ENCODE results near the gene CNIH1.
A peak's percentile ranks its signal among the peaks of the same experiment; 100 is the strongest.
"Not testable (repeated sequence)": the region's sequence is repeated elsewhere in the genome, so short reads cannot be mapped to it uniquely, and the experiment has no call there.

The CNIH1 gene

DNA sequence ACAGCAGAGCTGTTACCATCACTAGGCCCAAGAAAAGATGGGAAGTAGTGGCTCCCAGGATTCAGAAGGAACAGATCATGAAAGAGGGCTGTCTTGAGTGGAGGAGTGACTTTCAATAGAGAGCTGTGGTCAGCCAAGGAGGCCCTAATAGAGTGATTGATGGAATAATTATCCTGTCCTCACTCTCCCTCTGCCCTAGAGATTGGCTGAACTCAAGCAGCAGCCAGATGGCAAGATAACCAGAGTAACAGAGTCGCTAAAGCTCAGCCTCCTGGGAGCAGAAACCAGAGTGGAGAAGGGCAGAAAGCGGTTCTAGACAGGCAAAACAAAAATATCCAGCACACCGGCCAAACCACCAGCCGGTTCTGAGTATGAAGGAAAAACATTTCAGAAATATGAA is 24.5 kb upstream of the CNIH1 start:
- DNase-seq, result no peak

DNA sequence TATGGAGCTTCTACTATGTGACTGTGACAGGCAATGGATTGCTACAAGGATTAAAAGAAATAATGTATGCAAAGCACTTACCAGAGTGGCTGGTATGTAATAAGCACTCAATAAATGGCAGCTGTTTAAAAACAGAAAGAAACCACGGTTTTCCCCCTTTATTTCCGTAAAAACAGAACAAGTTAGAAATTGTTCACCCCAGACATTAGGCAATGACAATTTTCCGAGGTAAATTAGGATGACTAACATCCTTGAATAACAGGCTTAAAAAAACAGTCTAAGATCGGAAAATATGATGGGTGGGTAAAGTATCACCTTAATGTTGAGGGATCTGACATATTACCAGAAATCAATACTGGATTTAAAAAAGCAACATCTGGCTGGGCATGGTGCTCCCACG is 20.9 kb upstream of the CNIH1 start:
- no peak for DNase-seq

DNA sequence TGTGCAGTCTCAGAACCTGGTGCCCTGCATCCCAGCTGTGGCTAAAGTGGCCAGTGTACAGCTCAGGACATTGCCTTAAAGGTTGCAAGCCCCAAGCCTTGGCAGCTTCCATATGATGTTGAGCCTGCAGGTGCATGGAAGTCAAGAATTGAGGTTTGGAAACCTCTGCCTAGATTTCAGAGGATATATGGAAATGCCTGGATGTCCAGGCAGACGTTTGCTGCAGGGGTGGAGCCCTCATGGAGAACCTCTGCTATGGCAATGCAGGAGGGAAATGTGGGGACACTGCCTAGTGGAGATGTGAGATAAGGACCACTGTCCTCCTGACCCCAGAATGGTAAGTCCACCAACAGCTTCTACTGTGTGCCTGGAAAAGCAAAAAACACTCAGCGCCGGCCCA is 17.9 kb upstream of the CNIH1 start:
- no peak for DNase-seq

DNA sequence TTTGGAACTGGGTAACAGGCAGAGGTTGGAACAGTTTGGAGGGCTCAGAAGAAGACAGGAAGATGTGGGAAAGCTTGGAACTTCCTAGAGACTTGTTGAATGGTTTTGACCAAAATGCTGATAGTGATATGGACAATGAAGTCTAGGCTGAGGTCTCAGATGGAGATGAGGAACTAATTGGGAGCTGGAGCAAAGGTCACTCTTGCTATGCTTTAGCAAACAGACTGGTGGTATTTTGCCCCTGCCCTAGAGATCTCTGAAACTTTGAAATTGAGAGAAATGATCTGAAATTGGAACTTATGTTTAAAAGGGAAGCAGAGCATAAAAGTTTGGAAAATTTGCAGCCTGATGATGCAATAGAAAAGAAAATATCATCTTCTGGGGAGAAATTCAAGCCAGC is 17.4 kb upstream of the CNIH1 start:
- not testable (repeated sequence) for DNase-seq

DNA sequence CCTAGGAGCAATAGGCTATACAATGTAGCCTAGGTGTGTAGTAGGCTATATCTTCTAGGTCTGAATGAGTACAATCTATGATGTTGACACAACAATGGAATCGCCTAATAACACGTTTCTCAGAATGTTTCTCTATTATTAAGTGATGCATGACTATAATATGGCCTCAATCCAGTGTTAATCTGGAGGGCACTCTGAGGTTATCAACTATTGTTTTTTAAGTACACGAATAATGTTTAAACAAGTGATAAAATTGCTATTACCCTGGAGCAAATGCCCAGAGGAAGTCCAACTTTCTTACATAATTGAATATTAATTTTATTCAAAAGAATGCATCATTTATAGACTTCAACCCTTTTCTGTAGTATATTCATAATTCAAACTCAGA is 16.4 kb upstream of the CNIH1 start:
- DNase-seq, result no peak

DNA sequence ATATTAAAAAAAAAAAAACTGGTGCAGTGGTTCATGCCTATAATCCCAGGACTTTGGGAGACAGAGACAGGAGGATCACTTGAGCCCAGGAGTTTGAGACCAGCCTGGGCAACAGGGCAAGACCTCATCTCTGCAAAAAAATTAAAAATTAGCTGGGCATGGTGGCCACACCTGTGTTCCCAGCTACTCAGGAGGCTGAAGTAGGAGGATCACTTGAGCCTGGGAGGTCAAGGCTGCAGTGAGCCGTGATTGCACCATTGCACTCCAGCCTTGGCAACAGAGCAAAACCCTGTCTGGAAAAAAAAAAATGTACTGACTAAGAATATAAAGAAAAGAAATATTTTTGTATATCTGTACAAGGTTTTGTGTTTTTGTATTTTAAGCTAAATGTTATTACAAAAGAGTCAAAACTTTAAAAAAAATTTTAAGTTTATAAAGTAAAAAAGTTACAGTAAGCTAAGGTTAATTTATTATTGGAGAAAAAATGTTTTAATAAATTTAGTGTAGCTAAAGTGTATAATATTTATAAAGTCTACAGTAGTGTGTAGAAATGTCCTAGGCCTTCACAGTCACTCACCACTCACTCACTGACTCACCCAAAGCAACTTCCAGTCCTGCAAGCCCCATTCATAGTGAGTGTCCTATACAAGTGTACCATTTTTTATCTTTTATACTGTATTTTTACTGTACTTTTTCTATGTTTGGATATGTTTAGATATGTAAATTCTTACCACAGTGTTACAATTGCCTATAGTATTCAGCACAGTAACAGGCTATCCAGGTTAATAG is 15.8 kb upstream of the CNIH1 start:
- DNase-seq, result not testable (repeated sequence)

DNA sequence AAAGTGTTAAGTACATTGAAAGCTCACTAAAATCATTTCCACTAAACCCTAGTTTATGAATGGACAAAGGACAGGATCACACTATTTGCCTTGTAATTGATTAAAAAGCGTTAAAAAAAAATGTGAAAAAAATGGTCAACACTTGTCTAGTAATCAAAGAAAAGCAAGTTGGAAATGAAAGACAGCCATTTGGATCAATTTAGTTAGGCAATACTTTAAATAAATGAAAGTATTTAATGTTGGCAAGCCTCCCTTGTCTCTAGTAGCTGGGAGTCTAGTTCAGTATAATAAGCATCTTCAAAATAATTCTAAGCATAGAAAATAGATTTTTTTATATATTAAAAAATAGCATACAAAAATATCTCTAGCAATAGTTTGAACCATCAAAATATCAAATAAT is 14.2 kb upstream of the CNIH1 start:
- DNase-seq, result no peak

DNA sequence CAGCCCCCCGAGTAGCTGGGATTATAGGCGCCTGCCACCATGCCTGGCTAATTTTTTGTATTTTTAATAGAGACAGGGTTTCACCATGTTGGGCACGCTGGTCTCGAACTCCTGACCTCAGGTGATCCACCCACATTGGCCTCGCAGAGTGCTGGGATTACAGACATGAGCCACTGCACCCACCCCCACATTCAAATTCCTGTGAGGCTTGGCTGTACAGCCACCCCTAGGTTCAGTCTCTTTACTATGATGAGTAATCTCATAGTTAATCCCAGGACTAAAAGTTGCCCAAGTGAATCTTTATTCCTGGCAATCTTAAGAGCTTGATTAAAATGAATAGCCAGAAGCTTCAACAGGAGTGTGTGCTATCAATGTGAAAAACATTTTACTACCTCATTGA is 12.8 kb upstream of the CNIH1 start:
- not testable (repeated sequence) for DNase-seq

DNA sequence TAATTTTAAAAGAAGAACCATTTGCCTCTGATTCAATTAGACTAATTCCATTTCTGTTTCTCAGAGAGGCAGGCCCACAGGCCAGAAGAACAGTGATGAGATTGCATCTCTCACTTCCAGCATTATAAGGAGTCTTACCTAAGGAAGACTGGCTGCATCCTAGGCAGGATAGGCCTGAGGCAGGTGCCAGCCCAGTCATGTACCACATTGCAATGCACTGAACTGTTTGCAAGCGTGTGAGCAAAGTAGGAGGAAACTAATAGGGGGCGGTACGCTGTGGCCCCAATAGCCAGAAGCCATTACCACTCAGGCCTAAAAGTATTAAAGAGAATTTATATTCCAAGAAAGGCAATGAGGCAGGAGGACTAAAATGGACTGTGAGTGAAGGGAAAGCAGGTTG is 12.1 kb upstream of the CNIH1 start:
- no peak for DNase-seq

DNA sequence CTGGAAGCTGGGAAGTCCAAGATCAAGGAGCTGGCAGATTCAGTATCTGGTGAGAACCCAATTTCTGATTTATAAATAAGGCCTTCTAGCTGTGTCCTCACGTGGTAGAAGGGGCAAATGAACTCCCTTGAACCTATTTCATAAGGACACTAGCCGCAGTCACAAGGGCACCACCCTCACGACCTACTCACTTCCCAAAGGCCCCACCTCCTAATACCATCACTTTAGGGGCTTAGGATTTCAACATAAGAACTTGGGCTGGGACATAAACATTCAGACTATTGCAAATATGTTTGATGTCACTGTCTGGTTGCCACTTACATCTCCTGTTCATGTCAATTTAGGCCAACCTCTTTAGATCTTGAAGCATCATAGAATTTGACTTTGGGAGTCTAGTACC is 10.8 kb upstream of the CNIH1 start:
- no peak for DNase-seq

DNA sequence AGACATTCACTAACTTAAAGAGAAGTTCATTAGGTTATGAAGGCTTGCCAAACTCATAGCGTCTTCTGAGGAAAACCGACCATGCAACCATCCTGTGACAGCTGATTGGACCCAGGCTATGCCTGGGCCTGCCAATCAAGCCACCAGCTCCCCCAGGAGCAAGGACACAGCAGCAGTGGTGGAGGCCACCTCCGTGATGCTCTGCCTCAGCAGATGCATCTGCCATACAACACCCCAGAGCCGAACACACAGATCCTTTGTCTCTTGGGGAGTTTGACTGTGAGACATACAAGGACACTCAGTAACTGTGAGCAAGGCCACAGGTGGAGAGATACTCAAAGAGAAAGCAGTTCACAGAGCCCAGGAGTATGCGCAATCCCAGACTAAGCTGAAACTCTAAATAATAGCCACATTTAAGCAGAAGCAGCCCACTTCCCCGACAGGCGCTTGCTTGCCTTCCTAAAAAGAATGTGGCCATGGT is 10.0 kb upstream of the CNIH1 start:
- DNase-seq, result no peak

DNA sequence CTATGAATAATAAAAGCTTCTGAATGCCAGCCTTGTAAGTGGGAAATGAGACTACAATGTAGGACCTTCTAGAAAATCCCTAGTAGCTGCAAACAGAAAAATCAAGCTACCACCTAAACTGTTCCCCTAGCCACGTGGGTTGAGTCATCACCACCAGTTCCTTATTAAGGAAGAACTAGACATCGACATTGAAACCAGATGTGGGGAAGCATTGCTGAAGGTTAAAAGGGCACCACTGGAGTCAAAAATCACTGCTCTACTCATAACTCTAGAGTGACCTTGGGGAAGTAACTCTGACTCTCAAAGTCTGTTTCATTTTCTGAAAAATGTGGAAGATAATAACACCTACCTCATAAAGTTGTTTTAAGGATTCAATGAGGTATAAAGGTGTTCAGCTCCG is 9.4 kb upstream of the CNIH1 start:
- peak; percentile 36 for DNase-seq

DNA sequence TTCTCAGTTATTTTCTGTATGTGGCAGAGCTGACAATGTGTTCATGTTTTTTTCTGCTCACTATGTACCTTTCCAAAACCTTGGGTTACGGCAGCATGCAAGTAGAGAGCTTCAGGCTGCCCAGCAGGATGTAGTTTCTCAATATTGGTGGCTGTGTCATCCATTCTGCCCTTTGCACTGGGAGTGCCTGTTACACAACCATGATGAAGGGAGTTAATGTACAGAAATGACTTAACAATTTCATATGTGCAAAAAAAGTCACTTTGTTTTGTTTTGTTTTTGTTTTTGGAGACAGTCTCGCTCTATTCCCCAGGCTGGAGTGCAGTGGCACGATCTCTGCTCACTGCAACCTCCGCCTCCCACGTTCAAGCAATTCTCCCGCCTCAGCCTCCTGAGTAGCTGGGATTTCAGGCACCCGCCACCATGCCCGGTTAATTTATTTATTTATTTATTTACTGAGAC is 6.1 kb upstream of the CNIH1 start:
- DNase-seq, result no peak

DNA sequence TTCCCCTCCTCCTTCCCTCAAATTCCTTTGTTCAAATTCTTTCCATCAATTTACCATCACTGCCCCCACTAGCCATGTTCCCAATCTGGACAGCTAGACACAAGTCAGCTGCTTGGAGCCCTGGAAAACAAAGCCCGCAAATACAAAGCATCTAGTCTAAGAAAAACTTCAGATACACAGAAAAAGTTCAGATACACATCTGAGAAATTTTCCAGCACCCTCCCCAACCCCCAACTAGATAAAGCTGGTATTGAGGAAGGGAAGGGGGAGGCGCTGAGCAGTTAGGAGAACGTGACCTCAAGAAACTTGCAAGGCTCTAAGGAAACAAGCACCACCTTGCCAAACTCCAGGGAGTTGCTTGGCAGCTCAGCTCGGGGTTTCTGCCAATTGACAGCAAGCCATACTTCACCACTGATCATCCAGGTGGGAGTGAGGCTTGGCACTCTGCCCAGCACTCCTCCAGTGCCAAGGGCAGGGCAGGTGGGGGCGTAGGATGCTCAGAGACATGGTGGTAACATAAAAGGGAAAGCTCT is 5.1 kb upstream of the CNIH1 start:
- DNase-seq, result no peak

DNA sequence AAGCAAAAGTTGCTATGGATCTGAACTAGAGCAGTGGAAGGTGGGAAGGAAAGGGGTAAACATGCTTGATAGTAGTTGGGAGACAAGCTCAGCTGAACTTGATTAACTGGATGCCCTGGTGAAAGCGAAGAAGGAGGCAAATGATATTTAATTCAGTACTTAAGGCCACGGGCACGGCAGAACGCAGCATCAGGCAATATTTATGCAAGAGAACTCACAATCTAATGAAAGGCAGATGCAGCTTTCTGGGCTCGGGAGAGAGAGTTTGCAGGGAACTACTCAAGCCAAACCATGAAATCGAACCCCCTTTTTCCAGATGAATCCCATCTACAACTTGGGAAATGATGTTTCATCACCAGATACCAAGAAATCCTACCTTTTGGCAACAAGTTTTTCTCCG is 3.5 kb upstream of the CNIH1 start:
- DNase-seq, result no peak

DNA sequence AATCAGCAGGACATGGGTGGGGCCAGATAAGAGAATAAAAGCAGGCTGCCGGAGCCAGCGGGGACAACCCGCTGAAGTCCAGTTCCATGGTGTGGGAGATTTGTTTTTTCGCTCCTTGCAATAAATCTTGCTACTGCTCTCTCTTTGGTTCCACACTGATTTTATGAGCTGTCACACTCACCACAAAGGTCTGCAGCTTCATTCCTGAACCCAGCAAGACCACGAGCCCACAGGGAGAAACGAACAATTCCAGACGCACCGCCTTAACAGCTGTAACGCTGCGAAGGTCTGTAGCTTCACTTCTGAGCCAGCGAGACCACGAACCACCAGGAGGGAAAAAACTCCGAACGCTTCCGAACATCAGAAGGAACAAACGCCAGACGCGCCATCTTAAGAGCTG is 2.8 kb upstream of the CNIH1 start:
- DNase-seq, result no peak

DNA sequence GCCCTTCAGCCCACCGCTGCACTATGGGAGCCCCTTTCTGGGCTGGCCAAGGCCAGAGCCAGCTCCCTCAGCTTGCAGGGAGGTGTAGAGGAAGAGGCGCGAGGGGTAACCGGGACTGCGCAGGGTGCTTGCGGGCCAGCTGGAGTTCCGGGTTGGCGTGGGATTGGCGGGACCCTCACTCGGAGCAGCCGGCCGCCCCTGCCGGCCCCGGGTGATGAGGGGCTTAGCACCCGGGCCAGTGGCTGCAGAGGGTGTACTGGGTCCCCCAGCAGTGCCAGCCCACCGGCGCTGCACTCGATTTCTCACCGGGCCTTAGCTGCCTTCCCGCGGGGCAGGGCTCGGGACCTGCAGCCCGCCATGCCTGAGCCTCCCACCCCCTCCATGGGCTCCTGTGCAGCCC is 1.8 kb upstream of the CNIH1 start:
- DNase-seq, result not testable (repeated sequence)

DNA sequence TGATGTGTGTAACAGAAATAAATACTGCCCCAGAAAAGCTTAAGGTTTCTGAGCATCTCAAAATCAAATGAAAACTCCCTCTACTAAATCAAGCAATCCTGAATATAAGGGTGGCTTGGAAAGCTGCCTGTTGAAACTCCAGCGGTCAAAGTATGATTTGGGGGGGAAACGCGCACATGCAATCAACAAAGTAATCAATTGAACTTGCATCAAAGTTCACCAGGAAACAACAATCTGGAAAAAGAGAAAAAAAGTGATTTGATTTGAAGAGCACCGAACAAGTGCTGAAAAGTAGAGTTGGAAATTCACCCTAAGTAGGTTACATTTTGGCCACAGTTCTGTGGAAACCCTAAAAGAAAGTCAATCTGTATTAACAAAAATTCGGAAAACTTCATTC is 700 bp downstream of the CNIH1 start:
- no peak for DNase-seq

DNA sequence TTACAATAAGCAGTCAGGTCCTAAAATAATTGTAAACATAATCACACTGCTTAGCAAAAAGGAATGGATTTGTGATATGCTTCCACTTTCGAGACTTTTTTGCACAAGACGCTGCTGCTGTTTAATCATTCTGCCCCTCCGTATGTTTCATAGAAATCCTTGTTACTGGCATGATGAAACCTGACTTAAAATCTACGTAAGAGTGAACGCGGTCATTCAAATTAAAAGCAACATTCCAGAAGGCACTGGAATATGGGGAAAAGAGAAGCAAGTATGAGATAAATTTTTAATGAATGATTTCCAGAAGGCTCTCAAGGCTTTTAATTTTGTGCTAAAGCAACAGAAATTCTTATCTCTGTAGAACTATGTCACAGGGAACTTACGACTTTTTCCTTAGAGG is 1.1 kb downstream of the CNIH1 start:
- no peak for DNase-seq

DNA sequence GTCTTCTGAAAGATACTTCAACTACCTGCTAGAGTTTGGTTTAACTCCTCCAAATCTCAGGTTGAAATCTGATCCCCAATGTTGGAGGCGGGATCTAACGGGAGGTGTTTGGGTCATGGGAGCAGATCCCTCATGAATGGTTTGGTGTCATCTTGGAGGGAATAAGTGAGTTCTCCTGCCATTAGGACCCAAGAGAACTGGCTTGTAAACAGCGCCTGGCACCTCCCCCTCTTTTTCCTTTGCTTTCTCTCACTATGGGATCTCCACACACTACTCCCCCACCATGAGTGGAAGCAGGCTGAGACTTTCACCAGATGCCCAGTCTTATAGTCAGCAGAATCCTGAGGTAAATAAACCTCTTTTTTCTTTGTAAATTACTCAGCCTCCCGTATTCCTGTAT is 2.5 kb downstream of the CNIH1 start:
- no peak for DNase-seq

DNA sequence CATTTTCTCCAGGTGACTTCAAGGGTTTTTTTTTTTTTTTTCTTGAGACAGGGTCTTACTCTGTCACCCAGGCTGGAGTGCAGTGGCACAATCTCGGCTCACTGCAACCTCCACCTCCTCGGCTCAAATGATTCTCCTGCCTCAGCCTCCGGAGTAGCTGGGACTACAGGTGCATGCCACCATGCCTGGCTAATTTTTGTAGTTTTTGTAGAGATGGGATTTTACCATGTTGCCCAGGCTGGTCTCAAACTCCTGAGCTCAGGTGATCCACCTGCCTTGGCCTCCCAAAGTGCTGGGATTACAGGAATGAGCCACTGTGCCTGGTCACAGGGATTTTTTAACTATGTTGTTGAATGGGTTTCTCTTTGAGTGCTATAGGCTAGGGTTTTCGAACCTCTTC is 3.2 kb downstream of the CNIH1 start:
- DNase-seq, result not testable (repeated sequence)

DNA sequence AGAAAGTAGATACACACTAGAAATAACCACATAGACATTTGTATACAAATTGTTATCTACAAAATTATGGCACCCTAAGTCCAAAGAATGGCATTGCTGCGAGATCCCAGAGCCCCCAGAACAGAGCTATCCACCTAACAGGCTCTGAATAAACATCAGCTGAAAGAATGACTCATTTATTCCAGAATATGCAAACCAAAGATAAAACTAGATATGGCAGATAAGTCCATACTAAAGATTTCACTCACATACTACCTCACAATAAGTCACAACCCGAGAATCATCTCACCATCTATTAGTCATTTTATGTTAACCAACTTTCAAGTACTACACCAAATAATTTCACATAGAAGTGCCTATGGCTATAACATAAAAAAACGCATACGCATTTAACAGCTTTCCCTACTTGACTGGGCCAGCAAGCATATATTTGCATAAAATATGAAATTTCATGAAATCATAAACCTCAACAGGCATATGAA is 5.6 kb downstream of the CNIH1 start:
- peak; percentile 22 for DNase-seq

DNA sequence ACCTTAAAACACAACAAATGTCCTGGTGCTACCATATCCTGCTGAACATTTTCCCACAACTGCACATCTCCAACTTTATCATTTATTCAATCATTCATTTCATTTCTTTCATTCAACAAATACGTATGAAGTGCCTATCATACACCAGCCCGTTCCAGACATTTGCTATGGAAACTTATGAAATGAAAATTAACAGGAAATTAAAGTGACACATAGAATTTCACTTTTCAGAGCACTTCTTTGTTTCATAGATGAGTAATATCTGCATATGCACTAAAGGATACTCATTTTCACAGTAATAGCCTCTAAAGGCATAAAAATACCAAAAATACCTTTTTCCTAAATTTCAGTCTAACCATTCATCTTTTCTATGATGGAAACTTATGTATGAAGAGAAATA is 12.6 kb downstream of the CNIH1 start:
- no peak for DNase-seq

DNA sequence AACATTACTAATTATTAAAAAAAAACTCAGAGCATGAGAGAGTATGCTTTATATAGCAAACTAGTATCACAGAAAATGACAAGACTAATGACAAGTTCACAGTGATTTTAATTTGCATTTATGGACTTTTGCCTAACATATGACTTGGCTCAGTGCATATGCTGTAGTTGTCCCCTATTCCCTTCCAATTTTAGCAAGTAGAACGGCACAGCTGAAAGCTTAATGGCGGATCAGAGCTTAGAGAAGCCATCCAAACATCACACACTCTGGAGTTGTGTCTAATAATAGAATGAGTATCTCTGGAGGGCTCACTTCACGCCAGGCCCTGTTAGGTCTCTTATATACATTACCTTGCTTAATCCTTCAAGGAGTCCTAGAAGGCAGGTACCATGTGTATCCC is 13.3 kb downstream of the CNIH1 start:
- no peak for DNase-seq
